Glutamatergic neuron (in vitro differentiated cells): ENCODE results near the gene GMPR. TPM values are rescaled to one million over a fixed set of nuclear protein-coding genes. Genes with fewer than 3 reads are reported as not detected.
"Not testable (repeated sequence)": the region's sequence is repeated elsewhere in the genome, so short reads cannot be mapped to it uniquely, and the experiment has no call there.

Experiments
- DNase-seq: peaks from one replicate; pipeline ENCODE4 v3.0.0; 2022
- H3K27ac Mint-ChIP-seq: one replicate; pipeline ENCODE4 v1.8.0; 2020; ENCODE audit warnings: mild to moderate bottlenecking, mixed read lengths, inconsistent platforms; ENCODE audit not compliant: unreplicated experiment
- H3K27me3 Mint-ChIP-seq: one replicate; pipeline ENCODE4 v1.8.0; 2020; ENCODE audit warnings: mild to moderate bottlenecking, moderate library complexity, mixed read lengths, inconsistent platforms; ENCODE audit not compliant: unreplicated experiment
- H3K36me3 Mint-ChIP-seq: one replicate; pipeline ENCODE4 v1.8.0; 2020; ENCODE audit warnings: mild to moderate bottlenecking, mixed read lengths, inconsistent platforms; ENCODE audit not compliant: unreplicated experiment
- H3K4me1 Mint-ChIP-seq: one replicate; pipeline ENCODE4 v1.8.0; 2020; ENCODE audit warnings: mild to moderate bottlenecking, low read depth, mixed read lengths, inconsistent platforms; ENCODE audit not compliant: unreplicated experiment
- H3K4me3 Mint-ChIP-seq: one replicate; pipeline ENCODE4 v1.8.0; 2020; ENCODE audit warnings: mild to moderate bottlenecking, mixed read lengths, inconsistent platforms; ENCODE audit not compliant: unreplicated experiment
- H3K9me3 Mint-ChIP-seq: one replicate; pipeline ENCODE4 v1.8.0; 2020; ENCODE audit warnings: mild to moderate bottlenecking, moderate library complexity, mixed read lengths, inconsistent platforms; ENCODE audit not compliant: unreplicated experiment
- total RNA-seq: library from RNA; stranded (reverse); fragmentation: NEBNext Ultra II Directional; extraction: Animal tissue kit (Norgen Biotek cat#: 25700); gene quantifications from one replicate; pipeline ENCODE4 v1.2.1, GENCODE V29; 2021; ENCODE audit not compliant: unreplicated experiment
- TF ChIP-seq, protein P1 (sequence below): fragments of 200-600 bp; sonication (generic); IDR thresholded peaks from one replicate; pipeline ENCODE4 v1.5.0; 2021; ENCODE audit not compliant: partially characterized antibody, unreplicated experiment

Gene GMPR
- total RNA-seq, 1 donor from 2014 or later = 5.0 TPM

GRCh38 chr6:16256781-16257180 is 18.4 kb downstream of the GMPR start:
- H3K27me3 Mint-ChIP-seq = peaks cover 2% of the 10 kb centered on the region
- TF ChIP-seq, protein P1, sequence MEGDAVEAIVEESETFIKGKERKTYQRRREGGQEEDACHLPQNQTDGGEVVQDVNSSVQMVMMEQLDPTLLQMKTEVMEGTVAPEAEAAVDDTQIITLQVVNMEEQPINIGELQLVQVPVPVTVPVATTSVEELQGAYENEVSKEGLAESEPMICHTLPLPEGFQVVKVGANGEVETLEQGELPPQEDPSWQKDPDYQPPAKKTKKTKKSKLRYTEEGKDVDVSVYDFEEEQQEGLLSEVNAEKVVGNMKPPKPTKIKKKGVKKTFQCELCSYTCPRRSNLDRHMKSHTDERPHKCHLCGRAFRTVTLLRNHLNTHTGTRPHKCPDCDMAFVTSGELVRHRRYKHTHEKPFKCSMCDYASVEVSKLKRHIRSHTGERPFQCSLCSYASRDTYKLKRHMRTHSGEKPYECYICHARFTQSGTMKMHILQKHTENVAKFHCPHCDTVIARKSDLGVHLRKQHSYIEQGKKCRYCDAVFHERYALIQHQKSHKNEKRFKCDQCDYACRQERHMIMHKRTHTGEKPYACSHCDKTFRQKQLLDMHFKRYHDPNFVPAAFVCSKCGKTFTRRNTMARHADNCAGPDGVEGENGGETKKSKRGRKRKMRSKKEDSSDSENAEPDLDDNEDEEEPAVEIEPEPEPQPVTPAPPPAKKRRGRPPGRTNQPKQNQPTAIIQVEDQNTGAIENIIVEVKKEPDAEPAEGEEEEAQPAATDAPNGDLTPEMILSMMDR = no peak
- peaks cover 20% of the 10 kb centered on the region for H3K4me1 Mint-ChIP-seq
- peak overlapping the region; percentile 18 for H3K4me3 Mint-ChIP-seq
- H3K9me3 Mint-ChIP-seq = peaks cover 2% of the 10 kb centered on the region
- no peaks in the 10 kb centered on the region for H3K36me3 Mint-ChIP-seq
- no peak for DNase-seq
- H3K27ac Mint-ChIP-seq = peak overlapping the region; percentile 78

DNA sequence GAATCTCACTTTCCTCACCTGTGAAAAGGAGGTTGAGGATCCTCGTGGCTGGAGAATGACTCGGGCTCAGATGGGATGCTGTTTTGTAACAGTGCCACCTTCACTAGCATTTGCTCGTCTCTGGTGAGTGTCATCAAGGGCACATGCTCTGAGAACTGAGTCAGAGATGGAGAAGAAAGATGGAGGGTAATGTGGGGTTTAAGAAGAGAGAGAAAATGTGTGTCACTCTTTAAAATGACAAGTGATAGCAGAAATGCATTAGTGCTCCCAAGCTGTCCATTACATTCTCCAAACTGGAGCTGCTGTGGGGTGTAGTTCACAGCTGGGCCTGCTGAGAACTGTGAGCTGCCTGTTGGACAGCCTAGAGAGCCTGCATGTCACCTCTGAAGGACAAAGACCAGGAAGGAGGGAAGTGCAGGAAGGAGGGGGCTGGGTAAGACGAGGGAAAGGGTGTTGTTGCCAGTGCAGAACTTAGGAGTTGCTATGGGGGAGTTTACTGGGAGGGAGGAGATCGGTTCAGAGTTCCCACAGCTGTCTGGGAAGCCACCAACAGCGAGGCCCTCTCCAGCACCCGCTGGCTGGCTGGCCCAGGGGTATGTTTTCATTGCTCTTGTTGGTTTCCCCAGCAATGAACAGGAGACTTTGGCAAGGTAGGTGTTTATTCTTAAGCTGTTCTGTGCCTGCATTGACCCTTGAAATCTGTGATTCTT is 19.8 kb downstream of the GMPR start:
- H3K27me3 Mint-ChIP-seq = peaks cover 2% of the 10 kb centered on the region
- peaks cover 19% of the 10 kb centered on the region for H3K4me1 Mint-ChIP-seq
- TF ChIP-seq, protein P1 = no peak
- H3K36me3 Mint-ChIP-seq = no peaks in the 10 kb centered on the region
- no peak overlapping the region for H3K4me3 Mint-ChIP-seq
- DNase-seq = no peak
- peaks cover 2% of the 10 kb centered on the region for H3K9me3 Mint-ChIP-seq
- no peak overlapping the region for H3K27ac Mint-ChIP-seq

DNA sequence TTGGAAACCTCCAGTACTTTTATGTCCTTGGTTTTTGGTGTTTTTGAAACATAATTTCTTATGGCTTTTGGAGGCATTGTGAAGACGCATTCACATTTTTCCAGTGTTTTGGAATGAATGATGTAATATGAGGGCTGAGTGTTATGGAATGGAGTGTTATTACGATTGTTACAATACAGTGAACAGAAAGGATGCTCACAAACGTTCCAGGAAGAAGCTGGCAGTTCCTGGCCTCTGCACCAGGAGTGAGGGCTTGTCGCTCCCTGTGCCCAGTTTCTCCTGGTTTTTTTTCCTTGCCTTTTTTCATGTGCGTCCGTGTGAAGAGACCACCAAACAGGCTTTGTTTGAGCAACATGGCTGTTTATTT is 20.3 kb downstream of the GMPR start:
- Mint-ChIP-seq H3K4me1 (peaks cover 19% of the 10 kb centered on the region), H3K27me3 (peaks cover 2% of the 10 kb centered on the region), H3K27ac (no peak overlapping the region), H3K36me3 (no peaks in the 10 kb centered on the region), H3K9me3 (peaks cover 2% of the 10 kb centered on the region), H3K4me3 (no peak overlapping the region)
- DNase-seq = no peak
- TF ChIP-seq, protein P1 = no peak

DNA sequence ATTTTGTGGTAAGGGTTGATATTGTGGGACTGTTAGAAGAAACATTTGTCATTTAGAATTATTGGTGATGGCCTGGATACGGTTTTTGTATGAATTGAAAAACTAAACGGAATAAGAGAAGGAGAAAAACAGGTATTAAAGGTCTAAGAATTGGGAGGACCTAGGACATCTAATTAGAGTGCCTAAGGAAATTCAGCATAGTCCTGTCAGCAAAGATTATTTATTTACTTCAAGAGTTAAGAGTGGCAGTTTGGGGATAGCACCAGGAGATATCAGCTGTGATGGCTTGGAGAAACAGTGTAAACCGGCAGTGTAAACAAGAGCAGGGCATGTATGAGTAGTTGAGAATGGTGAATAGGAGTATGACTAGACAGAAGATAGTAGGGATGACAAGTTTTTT is 21.2 kb downstream of the GMPR start:
- not testable (repeated sequence) for H3K36me3 Mint-ChIP-seq, H3K27me3 Mint-ChIP-seq, DNase-seq, H3K4me3 Mint-ChIP-seq, H3K27ac Mint-ChIP-seq, H3K9me3 Mint-ChIP-seq
- peaks cover 19% of the 10 kb centered on the region for H3K4me1 Mint-ChIP-seq

DNA sequence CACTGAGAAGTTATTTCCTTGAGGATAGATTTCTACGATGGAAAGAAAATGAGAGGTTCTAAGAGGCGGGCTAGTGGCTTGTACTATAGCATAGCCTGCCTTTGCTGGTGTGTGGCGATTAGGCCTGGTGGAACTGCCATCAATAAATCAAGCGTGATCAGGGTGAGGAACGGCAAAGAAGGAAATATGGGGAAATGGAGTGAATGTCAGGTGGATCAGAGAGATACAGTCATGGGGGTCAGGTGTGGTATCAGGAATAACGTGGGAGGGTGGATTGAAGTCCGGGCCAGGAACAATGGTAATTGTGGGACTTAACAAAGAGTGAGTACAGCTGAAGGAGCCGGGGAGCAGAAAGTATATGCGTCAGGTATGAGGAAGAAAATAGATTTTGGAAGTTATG is 22.2 kb downstream of the GMPR start:
- peaks cover 17% of the 10 kb centered on the region for H3K4me1 Mint-ChIP-seq
- not testable (repeated sequence) for H3K27me3 Mint-ChIP-seq, H3K9me3 Mint-ChIP-seq, DNase-seq, H3K27ac Mint-ChIP-seq, H3K36me3 Mint-ChIP-seq, H3K4me3 Mint-ChIP-seq

DNA sequence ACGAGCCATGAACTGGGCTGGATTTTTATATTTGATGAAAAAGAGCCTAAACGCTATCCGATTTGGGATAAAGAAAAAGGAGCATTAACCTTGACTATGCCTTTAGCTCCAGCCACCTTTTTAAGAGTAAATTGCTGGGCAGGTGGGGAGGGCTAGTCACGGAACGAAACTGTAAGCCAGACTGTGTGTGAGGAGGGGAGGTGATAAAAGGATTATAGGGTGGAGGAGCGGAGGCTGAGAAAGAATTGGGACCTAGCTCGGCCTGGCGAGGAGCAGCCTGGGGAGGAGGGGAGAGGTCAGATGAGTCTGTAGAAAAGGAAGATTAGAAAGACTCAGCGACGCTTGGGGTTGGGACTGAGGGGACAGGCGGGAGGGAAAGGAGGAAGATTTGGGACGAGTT is 24.4 kb downstream of the GMPR start:
- H3K27me3 Mint-ChIP-seq, H3K36me3 Mint-ChIP-seq, H3K4me3 Mint-ChIP-seq, DNase-seq, H3K9me3 Mint-ChIP-seq, H3K27ac Mint-ChIP-seq: not testable (repeated sequence)
- H3K4me1 Mint-ChIP-seq = peaks cover 12% of the 10 kb centered on the region

DNA sequence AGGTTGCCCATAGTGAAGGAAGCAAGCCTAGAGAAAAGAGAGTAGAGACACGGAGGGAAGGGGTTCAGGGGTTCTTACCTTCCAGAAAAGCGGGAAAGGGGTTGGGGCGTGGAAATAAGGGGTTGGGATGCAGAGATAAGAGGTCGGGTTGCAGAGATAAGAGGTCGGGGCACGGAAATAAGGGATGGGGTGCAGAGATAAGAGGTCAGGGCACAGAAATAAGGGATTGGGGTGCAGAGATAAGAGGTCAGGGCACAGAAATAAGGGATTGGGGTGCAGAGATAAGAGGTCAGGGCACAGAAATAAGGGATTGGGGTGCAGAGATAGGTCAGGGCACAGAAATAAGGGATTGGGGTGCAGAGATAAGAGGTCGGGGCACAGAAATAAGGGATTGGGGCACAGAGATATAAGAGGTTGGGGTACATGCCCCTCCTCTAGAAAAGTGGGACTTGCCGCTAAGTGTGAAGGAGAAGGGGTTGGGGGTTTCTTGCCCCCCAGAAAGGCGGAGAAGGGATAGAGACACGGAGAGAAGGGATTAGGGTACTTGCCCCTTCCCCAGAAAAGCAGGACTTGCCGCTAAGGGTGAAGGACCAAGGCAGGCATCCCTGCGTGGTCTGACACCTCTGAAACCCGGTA is 25.2 kb downstream of the GMPR start:
- not testable (repeated sequence) for H3K9me3 Mint-ChIP-seq, DNase-seq, H3K27ac Mint-ChIP-seq, H3K4me3 Mint-ChIP-seq, H3K27me3 Mint-ChIP-seq, H3K36me3 Mint-ChIP-seq, H3K4me1 Mint-ChIP-seq
